ENCODE measurements around the gene EBF3. TPM values are rescaled to one million over a fixed set of nuclear protein-coding genes. Genes with fewer than 3 reads are reported as not detected.

Gene EBF3
- total RNA-seq, 1 experiment from 2014 or later, result not detected

GRCh38 chr10:129934196-129934925 lies 29.7 kb downstream of the EBF3 start:
- no peak overlapping the region for H3K27ac ChIP-seq
- peaks cover 54% of the 10 kb centered on the region for H3K27me3 ChIP-seq (ENCODE audit: insufficient read depth, low read depth)
- no peaks in the 10 kb centered on the region for H3F3A ChIP-seq (ENCODE audit: insufficient read depth, low read depth)
- no peak overlapping the region for H2AFZ ChIP-seq
- H3K4me1 ChIP-seq (replicated peaks; ENCODE audit: insufficient read depth), result no peaks in the 10 kb centered on the region
- intact Hi-C loops (cut with micrococcal nuclease; ENCODE audit: unreplicated experiment), result no loop called here
- ChIA-PET POLR2A (ENCODE audit: unreplicated experiment) (no interaction called here), CTCF (no interaction called here)
- H3K9me3 ChIP-seq (ENCODE audit: insufficient read depth, low read depth), result no peaks in the 10 kb centered on the region
- no peaks in the 10 kb centered on the region for H3K9me2 ChIP-seq (ENCODE audit: insufficient read depth)
- no TSS peak for BruUV-seq (replicated peaks)
- no peak overlapping the region for H3K4me2 ChIP-seq
- H4K20me1 ChIP-seq (ENCODE audit: insufficient read depth), result no peaks in the 10 kb centered on the region
- H3K4me3 ChIP-seq, result no peak overlapping the region
- H3K79me2 ChIP-seq (ENCODE audit: low read depth), result no peaks in the 10 kb centered on the region
- TF ChIP-seq EZH2 (IDR thresholded peaks at IDR 0.05; ENCODE audit: low read depth), result no peak
- H3K36me3 ChIP-seq (ENCODE audit: low read depth), result no peaks in the 10 kb centered on the region
- no peak for DNase-seq

- Histone ChIP-seq H3F3A (ENCODE audit: insufficient read depth, low read depth) (no peaks in the 10 kb centered on the region), H3K79me2 (ENCODE audit: low read depth) (no peaks in the 10 kb centered on the region), H3K9me2 (ENCODE audit: insufficient read depth) (no peaks in the 10 kb centered on the region), H3K36me3 (ENCODE audit: low read depth) (no peaks in the 10 kb centered on the region), H4K20me1 (ENCODE audit: insufficient read depth) (no peaks in the 10 kb centered on the region), H3K4me1 (replicated peaks; ENCODE audit: insufficient read depth) (no peaks in the 10 kb centered on the region), H3K9me3 (ENCODE audit: insufficient read depth, low read depth) (no peaks in the 10 kb centered on the region), H2AFZ (no peak overlapping the region), H3K27me3 (ENCODE audit: insufficient read depth, low read depth) (peaks cover 46% of the 10 kb centered on the region), H3K27ac (no peak overlapping the region), H3K4me3 (no peak overlapping the region), H3K4me2 (no peak overlapping the region)
- TF ChIP-seq CTCF (conservative IDR thresholded peaks at IDR 0.05) (no peak), EZH2 (IDR thresholded peaks at IDR 0.05; ENCODE audit: low read depth) (no peak)
- DNase-seq, result no peak
- ChIA-PET CTCF (no interaction called here), POLR2A (ENCODE audit: unreplicated experiment) (no interaction called here)
- intact Hi-C loops (cut with micrococcal nuclease; ENCODE audit: unreplicated experiment), result no loop called here
- BruUV-seq (replicated peaks), result no TSS peak
Observed at GRCh38 chr10:129933456-129934092, 30.5 kb downstream of the EBF3 start.

- no peaks in the 10 kb centered on the region for H3K79me2 ChIP-seq (ENCODE audit: low read depth)
- H4K20me1 ChIP-seq (ENCODE audit: insufficient read depth), result no peaks in the 10 kb centered on the region
- DNase-seq, result no peak
- H3K4me2 ChIP-seq, result no peak overlapping the region
- H3K9me3 ChIP-seq (ENCODE audit: insufficient read depth, low read depth), result no peaks in the 10 kb centered on the region
- no TSS peak for BruUV-seq (replicated peaks)
- no peaks in the 10 kb centered on the region for H3F3A ChIP-seq (ENCODE audit: insufficient read depth, low read depth)
- H3K27ac ChIP-seq, result no peak overlapping the region
- CTCF ChIA-PET, result no interaction called here
- peaks cover 43% of the 10 kb centered on the region for H3K27me3 ChIP-seq (ENCODE audit: insufficient read depth, low read depth)
- H3K4me3 ChIP-seq, result no peak overlapping the region
- POLR2A ChIA-PET (ENCODE audit: unreplicated experiment), result no interaction called here
- no peak for TF ChIP-seq EZH2 (IDR thresholded peaks at IDR 0.05; ENCODE audit: low read depth)
- TF ChIP-seq CTCF (conservative IDR thresholded peaks at IDR 0.05), result no peak
- H3K36me3 ChIP-seq (ENCODE audit: low read depth), result no peaks in the 10 kb centered on the region
- intact Hi-C loops (cut with micrococcal nuclease; ENCODE audit: unreplicated experiment), result no loop called here
- H3K4me1 ChIP-seq (replicated peaks; ENCODE audit: insufficient read depth), result no peaks in the 10 kb centered on the region
- no peak overlapping the region for H2AFZ ChIP-seq
- no peaks in the 10 kb centered on the region for H3K9me2 ChIP-seq (ENCODE audit: insufficient read depth)
Observed at GRCh38 chr10:129932751-129933433, 31.2 kb downstream of the EBF3 start.

All from PC-9 (cell line).